GM23338 (cell line): Measurements from ENCODE around the gene CSRNP3. TPM values are rescaled to one million over a fixed set of nuclear protein-coding genes. Genes with fewer than 3 reads are reported as not detected.

Source experiments
- ATAC-seq: fragments of 200-7000 bp; cut with Tn5 transposase; 3 replicates; pipeline ENCODE4 v1.9.1; 2020
- DNase-seq: peaks from one replicate; pipeline ENCODE4 v3.0.0-alpha.2; 2015; ENCODE audit warnings: low spot score
- H2AFZ ChIP-seq: fragments of 200-600 bp; sonication (generic); 2 replicates; pipeline ENCODE4 v1.8.0; 2016; ENCODE audit warnings: antibody characterized with exemption, mild to moderate bottlenecking, moderate library complexity
- H3F3A ChIP-seq: fragments of 200-600 bp; sonication (generic); replicated peaks from 2 replicates; pipeline ENCODE4 v1.8.0; 2017; ENCODE audit warnings: antibody characterized with exemption, mixed run types, low read depth
- H3K27ac ChIP-seq: fragments of 200-600 bp; sonication (generic); 2 replicates; pipeline ENCODE4 v1.6.1; 2016; ENCODE audit warnings: low read depth
- H3K27me3 ChIP-seq: fragments of 200-600 bp; sonication (generic); 2 replicates; pipeline ENCODE4 v1.8.0; 2016; ENCODE audit warnings: mild to moderate bottlenecking, mixed run types, moderate library complexity; ENCODE audit not compliant: insufficient read depth
- H3K36me3 ChIP-seq: fragments of 200-600 bp; sonication (generic); 2 replicates; pipeline ENCODE4 v1.8.0; 2016; ENCODE audit warnings: mild to moderate bottlenecking; ENCODE audit not compliant: insufficient read depth
- H3K4me1 ChIP-seq: fragments of 200-600 bp; sonication (generic); 2 replicates; pipeline ENCODE4 v1.8.0; 2016; ENCODE audit warnings: mild to moderate bottlenecking, moderate library complexity; ENCODE audit not compliant: insufficient read depth
- H3K4me2 ChIP-seq: fragments of 200-600 bp; sonication (generic); 2 replicates; pipeline ENCODE4 v1.7.1; 2017; ENCODE audit warnings: mixed run types
- H3K4me3 ChIP-seq: fragments of 200-600 bp; sonication (generic); 2 replicates; pipeline ENCODE4 v1.6.1; 2016; ENCODE audit warnings: mixed run types
- H3K79me2 ChIP-seq: fragments of 200-600 bp; sonication (generic); replicated peaks from 2 replicates; pipeline ENCODE4 v1.8.0; 2017; ENCODE audit warnings: mild to moderate bottlenecking; ENCODE audit not compliant: insufficient read depth
- H3K9me2 ChIP-seq: fragments of 200-600 bp; sonication (generic); 2 replicates; pipeline ENCODE4 v1.8.0; 2017; ENCODE audit not compliant: insufficient read depth
- H4K20me1 ChIP-seq: fragments of 200-600 bp; sonication (generic); replicated peaks from 2 replicates; pipeline ENCODE4 v1.8.0; 2017; ENCODE audit warnings: mild to moderate bottlenecking; ENCODE audit not compliant: insufficient read depth
- H3K27ac Mint-ChIP-seq: 2 replicates; pipeline ENCODE4 v1.8.0; 2020; ENCODE audit warnings: inconsistent platforms, mild to moderate bottlenecking, moderate library complexity, mixed read lengths
- H3K27me3 Mint-ChIP-seq: 3 replicates; pipeline ENCODE4 v1.8.0; 2022; ENCODE audit warnings: low read depth, mild to moderate bottlenecking, moderate library complexity, mixed read lengths, inconsistent platforms; ENCODE audit not compliant: insufficient read depth, poor library complexity
- H3K36me3 Mint-ChIP-seq: 3 replicates; pipeline ENCODE4 v1.8.0; 2021; ENCODE audit warnings: low read depth, mild to moderate bottlenecking, inconsistent platforms, moderate library complexity, mixed read lengths
- H3K4me1 Mint-ChIP-seq: 3 replicates; pipeline ENCODE4 v1.8.0; 2020; ENCODE audit warnings: mild to moderate bottlenecking, inconsistent platforms, mixed read lengths
- H3K4me3 Mint-ChIP-seq: 3 replicates; pipeline ENCODE4 v1.8.0; 2021; ENCODE audit warnings: moderate library complexity, mild to moderate bottlenecking, inconsistent platforms, mixed read lengths
- H3K9me3 Mint-ChIP-seq: 3 replicates; pipeline ENCODE4 v1.8.0; 2020; ENCODE audit warnings: moderate library complexity, mild to moderate bottlenecking, inconsistent platforms, mixed read lengths
- CREB1 ChIP-seq: fragments of 250-450 bp; sonication (Bioruptor Pico); IDR thresholded peaks from 2 replicates; pipeline ENCODE4 v1.5.0; 2020; ENCODE audit warnings: low read depth, mild to moderate bottlenecking, moderate library complexity
- CTCF ChIP-seq, 2 experiments: fragments of 200-600 bp in 1 of 2; sonication (generic) in 1 of 2; conservative IDR thresholded peaks; 2 replicates each; pipeline versions ENCODE4 v1.5.1 to v1.6.1; 2016 to 2017; ENCODE audit warnings: antibody characterized with exemption in 2 of 2, low read depth in 2 of 2, mild to moderate bottlenecking in 2 of 2, moderate library complexity in 1 of 2
- ETS1 ChIP-seq: IDR thresholded peaks from 2 replicates; pipeline ENCODE4 v1.6.1; 2016; ENCODE audit warnings: antibody characterized with exemption
- EZH2 ChIP-seq: fragments of 200-600 bp; sonication (generic); IDR thresholded peaks from one replicate; pipeline ENCODE4 v1.8.0; 2017; ENCODE audit warnings: antibody characterized with exemption, mild to moderate bottlenecking, low read depth; ENCODE audit not compliant: unreplicated experiment
- EZH2phosphoT487 ChIP-seq: fragments of 200-600 bp; sonication (generic); IDR thresholded peaks from one replicate; pipeline ENCODE4 v1.8.1; 2018; ENCODE audit warnings: antibody characterized with exemption; ENCODE audit not compliant: unreplicated experiment
- JUNB ChIP-seq: IDR thresholded peaks from one replicate; pipeline ENCODE4 v1.6.1; 2016; ENCODE audit warnings: antibody characterized with exemption; ENCODE audit not compliant: unreplicated experiment
- NANOG ChIP-seq: IDR thresholded peaks from 2 replicates; pipeline ENCODE4 v1.6.1; 2016; ENCODE audit warnings: antibody characterized with exemption, borderline replicate concordance
- POLR2AphosphoS5 ChIP-seq: IDR thresholded peaks from 2 replicates; pipeline ENCODE4 v1.6.1; 2016; ENCODE audit warnings: antibody characterized with exemption, low read depth
- REST ChIP-seq: IDR thresholded peaks from one replicate; pipeline ENCODE4 v1.6.1; 2018; ENCODE audit warnings: antibody characterized with exemption; ENCODE audit not compliant: unreplicated experiment
- STAT1 ChIP-seq: IDR thresholded peaks from one replicate; pipeline ENCODE4 v1.6.1; 2016; ENCODE audit warnings: antibody characterized with exemption; ENCODE audit not compliant: unreplicated experiment
- ZNF114 ChIP-seq: fragments of 250-450 bp; sonication (Bioruptor Pico); IDR thresholded peaks from 2 replicates; pipeline ENCODE4 v1.5.0; 2020; ENCODE audit warnings: mild to moderate bottlenecking, moderate library complexity
- ZNF331 ChIP-seq: fragments of 250-450 bp; sonication (Bioruptor Pico); IDR thresholded peaks from 2 replicates; pipeline ENCODE4 v1.5.0; 2020; ENCODE audit warnings: low read depth, mild to moderate bottlenecking, moderate library complexity
- ZNF462 ChIP-seq: fragments of 250-450 bp; sonication (Bioruptor Pico); IDR thresholded peaks from 2 replicates; pipeline ENCODE4 v1.5.0; 2020; ENCODE audit warnings: mild to moderate bottlenecking, moderate library complexity
- polyA plus RNA-seq: library from polyadenylated mRNA; unstranded; fragments of >200 nt; fragmentation: Nextera tagmentation; extraction: Ambion mirVana; gene quantifications from 2 replicates; pipeline ENCODE4 v1.2.1, GENCODE V29; 2016
- total RNA-seq: library from RNA; depleted of rRNA; stranded (reverse); fragments of >200 nt; shearing (Covaris generic); gene quantifications from 2 replicates; pipeline ENCODE4 v1.2.3, GENCODE V29; 2014

CSRNP3 gene
- total and polyA plus RNA-seq, 2 experiments from 2014 or later = 3.8 to 6.8 TPM

- ATAC-seq = no peak
- Histone ChIP-seq H3K27me3 (no peaks in the 10 kb centered on the region), H3K4me2 (no peak overlapping the region), H3K79me2 (no peaks in the 10 kb centered on the region), H3F3A (no peaks in the 10 kb centered on the region), H3K9me2 (0 out of 2 replicates have a peak, but pooled peaks cover 5% of the 10 kb centered on the region), H2AFZ (no peak overlapping the region), H3K4me3 (no peak overlapping the region), H3K27ac (no peak overlapping the region), H4K20me1 (no peaks in the 10 kb centered on the region), H3K4me1 (peaks cover 10% of the 10 kb centered on the region), H3K36me3 (no peaks in the 10 kb centered on the region)
- H3K4me3 Mint-ChIP-seq = no peak overlapping the region
- TF ChIP-seq REST (no peak), ZNF331 (no peak), EZH2 (no peak), ZNF462 (CRISPR knock-in tag) (no peak), JUNB (no peak), CREB1 (CRISPR knock-in tag) (no peak), ZNF114 (CRISPR knock-in tag) (no peak), EZH2phosphoT487 (no peak), POLR2AphosphoS5 (no peak), STAT1 (no peak), ETS1 (no peak), CTCF (conservative IDR thresholded peaks at IDR 0.05; ENCODE audit: low read depth in 2 of 2) (no peak), NANOG (no peak)
- no peaks in the 10 kb centered on the region for H3K9me3 Mint-ChIP-seq
- H3K27ac Mint-ChIP-seq = no peak overlapping the region
- H3K27me3 Mint-ChIP-seq = no peaks in the 10 kb centered on the region
- peaks cover 6% of the 10 kb centered on the region for H3K4me1 Mint-ChIP-seq
- H3K36me3 Mint-ChIP-seq = no peaks in the 10 kb centered on the region
- DNase-seq = no peak
Measured at GRCh38 chr2:165544897-165545296, 75.4 kb downstream of the CSRNP3 start.
